ENCODE measurements around the gene DUSP5.

The DUSP5 gene

DNA sequence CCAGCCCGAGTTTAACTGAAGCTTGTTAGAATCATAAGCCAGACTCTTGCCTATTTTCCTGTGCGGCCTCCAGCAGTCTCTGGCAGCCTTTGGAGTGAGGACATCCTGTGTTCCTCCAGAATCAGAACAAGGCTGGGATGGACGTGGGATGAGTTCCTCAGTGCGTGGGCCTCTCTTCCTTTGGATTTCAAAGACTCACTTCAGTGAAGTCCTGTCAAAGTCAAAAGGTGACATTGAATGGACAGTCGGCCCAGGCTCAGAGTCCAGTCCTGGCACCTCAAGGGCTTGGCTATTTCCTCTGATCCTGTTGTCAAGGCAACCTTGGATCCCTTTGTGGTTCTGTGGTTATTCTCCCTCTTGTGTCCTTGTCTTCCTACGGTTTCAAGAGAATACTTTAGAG lies 48.4 kb downstream of the DUSP5 start:
- TF ChIP-seq, protein P1, sequence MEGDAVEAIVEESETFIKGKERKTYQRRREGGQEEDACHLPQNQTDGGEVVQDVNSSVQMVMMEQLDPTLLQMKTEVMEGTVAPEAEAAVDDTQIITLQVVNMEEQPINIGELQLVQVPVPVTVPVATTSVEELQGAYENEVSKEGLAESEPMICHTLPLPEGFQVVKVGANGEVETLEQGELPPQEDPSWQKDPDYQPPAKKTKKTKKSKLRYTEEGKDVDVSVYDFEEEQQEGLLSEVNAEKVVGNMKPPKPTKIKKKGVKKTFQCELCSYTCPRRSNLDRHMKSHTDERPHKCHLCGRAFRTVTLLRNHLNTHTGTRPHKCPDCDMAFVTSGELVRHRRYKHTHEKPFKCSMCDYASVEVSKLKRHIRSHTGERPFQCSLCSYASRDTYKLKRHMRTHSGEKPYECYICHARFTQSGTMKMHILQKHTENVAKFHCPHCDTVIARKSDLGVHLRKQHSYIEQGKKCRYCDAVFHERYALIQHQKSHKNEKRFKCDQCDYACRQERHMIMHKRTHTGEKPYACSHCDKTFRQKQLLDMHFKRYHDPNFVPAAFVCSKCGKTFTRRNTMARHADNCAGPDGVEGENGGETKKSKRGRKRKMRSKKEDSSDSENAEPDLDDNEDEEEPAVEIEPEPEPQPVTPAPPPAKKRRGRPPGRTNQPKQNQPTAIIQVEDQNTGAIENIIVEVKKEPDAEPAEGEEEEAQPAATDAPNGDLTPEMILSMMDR (IDR thresholded peaks at IDR 0.05; ENCODE audit: control insufficient read depth, extremely low read depth, insufficient read depth), result no peak
- H3K4me3 ChIP-seq (ENCODE audit: low read depth, low read length), result no peak overlapping the region
- no peak for DNase-seq (ENCODE audit: low read depth)

DNA sequence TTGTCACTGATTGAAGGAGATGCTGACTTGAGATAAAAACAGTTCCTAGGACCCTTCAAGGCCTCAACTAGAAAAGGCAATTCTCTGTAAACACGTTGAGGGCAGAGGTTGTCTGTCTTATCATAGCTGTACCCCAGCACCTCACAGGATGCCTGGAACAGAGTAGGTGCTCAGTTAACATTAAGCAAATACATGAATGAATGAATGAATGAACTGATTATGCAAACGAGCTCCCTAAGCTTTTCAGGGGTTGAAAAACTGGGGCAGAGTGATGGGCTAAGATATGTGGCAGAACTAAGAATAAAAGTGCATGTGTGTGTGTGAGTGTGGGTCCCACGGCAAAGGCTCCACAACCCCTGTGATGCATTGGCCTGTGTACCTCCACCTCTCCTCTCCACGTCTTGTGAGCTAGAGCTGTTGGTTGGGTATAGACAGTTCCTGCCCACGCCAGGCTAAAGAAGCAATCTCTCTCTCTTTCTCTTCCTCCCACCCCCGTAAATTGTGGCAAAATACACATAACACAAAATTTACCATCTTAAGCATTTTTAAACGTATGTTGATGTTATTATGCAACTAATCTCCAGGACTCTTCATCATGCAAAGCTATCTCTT lies 48.9 kb downstream of the DUSP5 start:
- no peak overlapping the region for H3K4me3 ChIP-seq (ENCODE audit: low read depth, low read length)
- TF ChIP-seq, protein P1 (IDR thresholded peaks at IDR 0.05; ENCODE audit: control insufficient read depth, extremely low read depth, insufficient read depth), result no peak
- DNase-seq (ENCODE audit: low read depth), result no peak

DNA sequence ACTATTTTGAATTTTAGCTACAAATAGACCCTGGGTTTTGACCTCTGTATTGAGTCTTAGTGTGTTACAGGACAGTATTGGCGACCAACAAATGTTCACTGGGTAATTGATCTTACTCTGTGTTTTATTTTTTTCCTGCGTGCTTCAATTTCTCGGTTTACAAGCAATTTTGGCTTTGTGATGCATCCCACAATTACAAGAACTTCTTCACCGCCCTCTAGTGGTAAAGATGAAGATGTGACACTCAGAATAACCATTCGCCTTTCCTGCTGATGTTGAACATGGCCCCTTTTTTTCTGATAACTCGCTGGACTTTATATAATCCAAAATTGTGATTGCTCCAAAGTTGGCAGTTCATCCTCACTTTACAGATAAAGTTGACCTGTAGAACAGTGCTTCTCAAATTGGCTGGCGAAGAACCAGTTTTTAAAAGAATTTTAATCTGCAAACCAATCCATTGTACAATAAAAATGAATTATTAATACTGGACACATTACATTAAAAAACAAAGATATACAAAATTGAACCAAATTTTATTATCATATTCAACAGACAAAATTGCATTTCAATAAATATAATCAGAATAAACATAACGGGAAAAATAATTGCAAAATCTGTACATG lies 49.5 kb downstream of the DUSP5 start:
- TF ChIP-seq, protein P1 (IDR thresholded peaks at IDR 0.05; ENCODE audit: control insufficient read depth, extremely low read depth, insufficient read depth), result peak; percentile 85
- H3K4me3 ChIP-seq (ENCODE audit: low read depth, low read length), result no peak overlapping the region
- no peak for DNase-seq (ENCODE audit: low read depth)

DNA sequence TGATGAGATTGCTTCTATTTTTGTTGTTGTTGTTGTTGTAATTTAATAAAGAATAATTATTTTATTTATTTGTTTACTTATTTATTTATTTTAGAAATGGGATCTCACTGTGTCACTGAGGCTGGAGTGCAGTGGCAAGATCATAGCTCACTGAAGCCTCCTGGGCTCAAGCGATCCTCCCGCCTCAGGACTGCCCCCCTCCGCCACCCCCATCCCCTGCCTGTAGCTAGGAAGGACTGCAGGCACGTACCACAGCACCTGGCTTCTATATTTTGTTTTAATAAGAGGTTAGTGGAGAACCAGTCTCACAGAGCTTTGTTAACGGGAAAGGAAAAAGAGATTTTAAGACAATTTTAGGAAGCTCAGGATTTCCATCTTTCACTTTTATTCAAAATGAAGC lies 50.3 kb downstream of the DUSP5 start:
- no peak for DNase-seq (ENCODE audit: low read depth)
- H3K4me3 ChIP-seq (ENCODE audit: low read depth, low read length), result no peak overlapping the region
- TF ChIP-seq, protein P1 (IDR thresholded peaks at IDR 0.05; ENCODE audit: control insufficient read depth, extremely low read depth, insufficient read depth), result no peak

DNA sequence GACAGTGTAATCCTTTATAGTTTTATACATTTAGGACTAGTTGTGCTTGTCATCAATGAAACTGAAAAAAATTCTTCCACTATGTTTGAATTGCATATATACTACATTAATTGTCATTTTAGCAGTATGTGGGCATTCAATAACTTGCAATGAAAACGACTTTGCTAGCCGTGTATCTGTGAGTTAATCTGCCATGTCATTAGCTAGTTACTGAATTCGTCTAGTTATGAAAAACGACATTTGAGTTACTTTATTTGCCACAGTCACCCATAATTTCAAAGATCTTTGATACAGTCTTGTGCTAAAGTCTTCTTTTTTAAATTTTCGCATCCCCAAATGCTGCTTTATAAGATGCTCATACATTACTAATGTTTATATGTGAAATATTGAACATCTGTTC lies 51.5 kb downstream of the DUSP5 start:
- DNase-seq (ENCODE audit: low read depth), result no peak
- TF ChIP-seq, protein P1 (IDR thresholded peaks at IDR 0.05; ENCODE audit: control insufficient read depth, extremely low read depth, insufficient read depth), result no peak
- no peak overlapping the region for H3K4me3 ChIP-seq (ENCODE audit: low read depth, low read length)

DNA sequence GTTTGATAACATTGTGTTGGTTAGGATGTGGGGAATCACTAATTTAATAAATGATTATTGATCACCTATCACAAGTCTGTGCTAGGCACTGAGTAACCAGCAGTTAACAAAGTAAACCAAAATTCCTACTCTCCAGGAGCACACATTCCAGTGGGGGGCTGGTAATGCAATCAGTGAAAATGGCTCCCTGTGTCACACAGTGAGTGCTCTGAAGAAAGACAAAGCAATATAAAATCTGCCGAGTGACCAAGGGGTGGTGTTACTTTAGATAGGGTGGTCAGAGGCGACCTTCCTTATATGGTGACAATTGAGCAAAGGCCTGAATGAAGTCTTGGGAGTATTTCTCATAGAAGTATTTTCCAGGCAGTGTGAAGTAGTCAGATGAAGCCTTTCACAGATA lies 56.2 kb downstream of the DUSP5 start:
- TF ChIP-seq, protein P1 (IDR thresholded peaks at IDR 0.05; ENCODE audit: control insufficient read depth, extremely low read depth, insufficient read depth), result no peak
- DNase-seq (ENCODE audit: low read depth), result no peak
- H3K4me3 ChIP-seq (ENCODE audit: low read depth, low read length), result no peak overlapping the region

DNA sequence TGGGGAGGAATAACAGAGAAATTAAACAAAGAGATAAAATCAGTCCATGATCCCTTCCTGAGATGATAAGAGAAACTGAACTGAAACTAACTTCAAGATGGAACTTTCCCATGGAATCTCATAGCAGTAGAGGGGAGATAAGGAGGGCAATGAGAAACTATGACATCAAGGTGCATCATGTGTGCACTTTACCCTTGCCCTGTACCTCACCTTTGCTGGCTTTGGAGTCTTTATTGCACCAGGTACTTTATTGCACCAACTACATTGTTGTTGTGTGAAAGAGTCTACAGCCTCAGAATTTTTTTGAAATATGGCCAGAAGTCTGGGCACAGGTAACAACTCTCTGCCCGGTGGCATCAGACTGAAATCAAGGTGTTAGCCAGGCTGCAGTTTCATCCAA lies 58.6 kb downstream of the DUSP5 start:
- no peak overlapping the region for H3K4me3 ChIP-seq (ENCODE audit: low read depth, low read length)
- TF ChIP-seq, protein P1 (IDR thresholded peaks at IDR 0.05; ENCODE audit: control insufficient read depth, extremely low read depth, insufficient read depth), result no peak
- DNase-seq (ENCODE audit: low read depth), result no peak
